Smooth muscle cell (in vitro differentiated cells): ENCODE results near the gene AHNAK. TPM values are rescaled to one million over a fixed set of nuclear protein-coding genes. Genes with fewer than 3 reads are reported as not detected.

Experiments
- DNase-seq: peaks from one replicate; lab custom pipeline; 2025; ENCODE audit not compliant: unreplicated experiment; lab: John Stamatoyannopoulos, UW
- H2AFZ ChIP-seq: fragments of 200-600 bp; sonication (generic); 2 replicates; pipeline ENCODE4 v1.6.0; 2016; ENCODE audit warnings: antibody characterized with exemption, low read depth, mild to moderate bottlenecking
- H3F3A ChIP-seq: fragments of 200-600 bp; sonication (generic); 2 replicates; pipeline ENCODE4 v1.6.0; 2017; ENCODE audit warnings: antibody characterized with exemption, low read depth
- H3K27ac ChIP-seq: fragments of 200-600 bp; sonication (generic); 2 replicates; pipeline ENCODE4 v1.5.1; 2016; ENCODE audit warnings: low read depth, mild to moderate bottlenecking
- H3K27me3 ChIP-seq: fragments of 200-600 bp; sonication (generic); 2 replicates; pipeline ENCODE4 v1.6.1; 2016; ENCODE audit warnings: low read depth, mild to moderate bottlenecking
- H3K36me3 ChIP-seq: fragments of 200-600 bp; sonication (generic); 2 replicates; pipeline ENCODE4 v1.5.1; 2016; ENCODE audit warnings: low read depth
- H3K4me1 ChIP-seq: fragments of 200-600 bp; sonication (generic); 2 replicates; pipeline ENCODE4 v1.5.1; 2016; ENCODE audit warnings: low read depth
- H3K4me2 ChIP-seq: fragments of 200-600 bp; sonication (generic); 2 replicates; pipeline ENCODE4 v1.6.0; 2016; ENCODE audit warnings: mild to moderate bottlenecking
- H3K4me3 ChIP-seq: fragments of 200-600 bp; sonication (generic); 2 replicates; pipeline ENCODE4 v1.5.1; 2016; ENCODE audit warnings: mild to moderate bottlenecking
- H3K79me2 ChIP-seq: fragments of 200-600 bp; sonication (generic); 2 replicates; pipeline ENCODE4 v1.6.0; 2016; ENCODE audit warnings: low read depth, mild to moderate bottlenecking
- H3K9ac ChIP-seq: fragments of 200-600 bp; sonication (generic); 2 replicates; pipeline ENCODE4 v1.6.0; 2016; ENCODE audit warnings: low read depth
- H3K9me3 ChIP-seq: fragments of 200-600 bp; sonication (generic); replicated peaks from 2 replicates; pipeline ENCODE4 v1.5.1; 2016; ENCODE audit warnings: low read depth
- H4K20me1 ChIP-seq: fragments of 200-600 bp; sonication (generic); 2 replicates; pipeline ENCODE4 v1.6.0; 2016; ENCODE audit warnings: low read depth
- CTCF ChIP-seq: fragments of 200-600 bp; sonication (generic); IDR thresholded peaks from 2 replicates; pipeline ENCODE4 v1.5.1; 2017; ENCODE audit warnings: borderline replicate concordance, mild to moderate bottlenecking, antibody characterized with exemption; ENCODE audit not compliant: insufficient read depth, poor library complexity, severe bottlenecking
- WGBS: methylation state at CpG from one replicate; pipeline ENCODE4 v1.1.7; 2016; ENCODE audit warnings: low lambda C conversion rate; 5-methylcytosine and 5-hydroxymethylcytosine counted together
- polyA plus RNA-seq: library from polyadenylated mRNA; unstranded; fragments of >200 nt; fragmentation: Nextera tagmentation; extraction: Ambion mirVana; gene quantifications from 2 replicates; pipeline ENCODE4 v1.2.1, GENCODE V29; 2016
- total RNA-seq: library from RNA; depleted of rRNA; stranded (reverse); fragments of >200 nt; gene quantifications from 2 replicates; pipeline ENCODE4 v1.2.3, GENCODE V29; 2014

AHNAK gene
- total and polyA plus RNA-seq, 2 experiments from 2014 or later, result 27.2 to 229 TPM

DNA sequence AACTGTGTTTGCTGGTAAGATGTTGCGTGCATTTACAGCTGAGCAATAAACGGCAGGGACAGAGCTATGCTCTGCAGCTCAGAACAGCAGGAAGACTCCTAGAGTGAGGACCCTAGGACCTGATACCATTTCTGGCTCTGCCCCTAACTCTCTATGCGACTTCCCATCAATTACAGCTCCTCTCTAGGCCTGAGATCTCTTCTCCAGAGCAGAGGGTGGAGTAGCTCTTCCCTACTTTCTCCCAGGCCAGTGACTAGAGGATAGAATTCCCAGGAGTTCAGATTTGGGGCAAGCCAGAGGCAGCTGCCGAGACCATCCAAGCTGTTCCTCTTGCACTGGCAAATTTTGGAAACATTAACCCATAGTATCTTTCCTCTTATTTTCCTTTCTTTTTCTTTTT is 140.6 kb downstream of the AHNAK start:
- Histone ChIP-seq H3K27ac (no peak overlapping the region), H3K9ac (no peak overlapping the region), H3K79me2 (no peaks in the 10 kb centered on the region), H4K20me1 (no peaks in the 10 kb centered on the region), H2AFZ (no peak overlapping the region), H3K4me2 (no peak overlapping the region), H3K4me3 (no peak overlapping the region), H3K36me3 (no peaks in the 10 kb centered on the region), H3K27me3 (no peaks in the 10 kb centered on the region), H3F3A (no peaks in the 10 kb centered on the region), H3K9me3 (no peaks in the 10 kb centered on the region), H3K4me1 (no peaks in the 10 kb centered on the region)
- 78% methylated on average over 4 of the region's 4 CpGs for WGBS
- TF ChIP-seq CTCF, result no peak
- DNase-seq, result no peak

GRCh38 chr11:62404901-62405300 is 141.7 kb downstream of the AHNAK start:
- Histone ChIP-seq H3K4me2 (no peak overlapping the region), H3F3A (peaks cover 5% of the 10 kb centered on the region), H3K4me3 (no peak overlapping the region), H3K9ac (no peak overlapping the region), H3K27ac (no peak overlapping the region), H3K27me3 (no peaks in the 10 kb centered on the region), H2AFZ (no peak overlapping the region), H4K20me1 (no peaks in the 10 kb centered on the region), H3K9me3 (no peaks in the 10 kb centered on the region), H3K4me1 (no peaks in the 10 kb centered on the region), H3K79me2 (no peaks in the 10 kb centered on the region), H3K36me3 (no peaks in the 10 kb centered on the region)
- DNase-seq, result no peak
- no peak for TF ChIP-seq CTCF
- WGBS, result 87% methylated on average over 5 of the region's 5 CpGs

DNA sequence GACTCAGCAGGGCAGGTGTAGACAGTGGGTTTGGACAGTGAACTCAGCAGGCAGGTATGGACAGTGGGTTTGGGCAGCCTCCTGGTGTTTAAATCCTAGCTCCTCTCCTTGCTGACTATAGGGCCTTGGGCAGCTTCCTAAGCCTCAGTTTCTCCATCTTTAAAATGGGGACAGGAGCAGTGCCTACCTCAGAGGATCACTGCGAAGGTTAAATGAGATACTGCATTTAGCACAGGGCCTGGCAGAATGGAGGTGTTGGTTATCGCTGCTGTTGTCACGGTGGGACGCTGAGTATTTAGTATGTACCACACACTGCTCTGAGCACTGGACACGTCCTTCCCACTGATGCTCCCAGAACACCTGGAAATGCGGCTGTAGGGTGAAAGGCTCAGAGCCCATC is 142.2 kb downstream of the AHNAK start:
- Histone ChIP-seq H3K27ac (no peak overlapping the region), H3K27me3 (no peaks in the 10 kb centered on the region), H3K9ac (no peak overlapping the region), H3K4me1 (no peaks in the 10 kb centered on the region), H3K4me3 (no peak overlapping the region), H3K36me3 (no peaks in the 10 kb centered on the region), H3K4me2 (no peak overlapping the region), H3F3A (peaks cover 5% of the 10 kb centered on the region), H4K20me1 (no peaks in the 10 kb centered on the region), H2AFZ (no peak overlapping the region), H3K9me3 (no peaks in the 10 kb centered on the region), H3K79me2 (no peaks in the 10 kb centered on the region)
- TF ChIP-seq CTCF, result no peak
- 96% methylated on average over 6 of the region's 6 CpGs for WGBS
- DNase-seq, result no peak

- no peaks in the 10 kb centered on the region for H3K36me3 ChIP-seq
- no peaks in the 10 kb centered on the region for H3K9me3 ChIP-seq
- DNase-seq, result no peak
- H3K9ac ChIP-seq, result no peak overlapping the region
- H3K27ac ChIP-seq, result no peak overlapping the region
- TF ChIP-seq CTCF, result no peak
- H3F3A ChIP-seq, result peaks cover 11% of the 10 kb centered on the region
- H3K4me2 ChIP-seq, result no peak overlapping the region
- no peaks in the 10 kb centered on the region for H3K4me1 ChIP-seq
- H3K4me3 ChIP-seq, result no peak overlapping the region
- H2AFZ ChIP-seq, result no peak overlapping the region
- no peaks in the 10 kb centered on the region for H3K79me2 ChIP-seq
- WGBS, result 61% methylated on average over 12 of the region's 12 CpGs
- no peaks in the 10 kb centered on the region for H4K20me1 ChIP-seq
- H3K27me3 ChIP-seq, result no peaks in the 10 kb centered on the region
These were observed 143.5 kb downstream of the AHNAK start for GRCh38 chr11:62402960-62403730.
